HepG2 (cell line): ENCODE measurements around the gene EPHA10. TPM values are rescaled to one million over a fixed set of nuclear protein-coding genes. Genes with fewer than 3 reads are reported as not detected.
A peak's percentile ranks its signal among the peaks of the same experiment; 100 is the strongest.

Experiments used
- ARNT ChIP-seq: fragments of 450-650 bp; IDR thresholded peaks from 2 replicates; pipeline ENCODE4 v1.6.1; 2017
- EHMT2 ChIP-seq: fragments of 200-600 bp; sonication (generic); IDR thresholded peaks from 2 replicates; pipeline ENCODE4 v1.7.0; 2017; ENCODE audit warnings: antibody characterized with exemption, low read depth, low read length, borderline replicate concordance
- FOXO1 ChIP-seq: sonication (generic); formaldehyde crosslinking; IDR thresholded peaks from 2 replicates; pipeline ENCODE4 v1.4.0; 2020; ENCODE audit warnings: missing genetic modification reagents
- IKZF4 ChIP-seq: sonication (generic); formaldehyde crosslinking; IDR thresholded peaks from 2 replicates; pipeline ENCODE4 v1.5.1; 2020; ENCODE audit warnings: borderline replicate concordance, mild to moderate bottlenecking, low read depth, missing genetic modification reagents; ENCODE audit errors: not compliant biosample characterization
- MTF1 ChIP-seq: sonication (generic); formaldehyde crosslinking; IDR thresholded peaks from 2 replicates; pipeline ENCODE4 v1.5.0; 2020; ENCODE audit warnings: missing genetic modification reagents
- MYC ChIP-seq: sonication (generic); formaldehyde crosslinking; IDR thresholded peaks from 2 replicates; pipeline ENCODE4 v1.9.0; 2021; ENCODE audit warnings: missing genetic modification reagents, borderline replicate concordance
- NFATC3 ChIP-seq: sonication (generic); formaldehyde crosslinking; IDR thresholded peaks from 2 replicates; pipeline ENCODE4 v1.5.1; 2020; ENCODE audit warnings: mild to moderate bottlenecking, missing genetic modification reagents
- PAX8 ChIP-seq: sonication (generic); formaldehyde crosslinking; IDR thresholded peaks from 2 replicates; pipeline ENCODE4 v1.8.0; 2022; ENCODE audit warnings: mild to moderate bottlenecking, missing genetic modification reagents, borderline replicate concordance
- PHF20 ChIP-seq: sonication (generic); formaldehyde crosslinking; IDR thresholded peaks from 2 replicates; pipeline ENCODE4 v1.5.0; 2020; ENCODE audit warnings: mild to moderate bottlenecking, missing genetic modification reagents
- PPARG ChIP-seq: conservative IDR thresholded peaks from 2 replicates; pipeline ENCODE4 v1.6.1; 2016; ENCODE audit warnings: missing biosample characterization, missing genetic modification reagents
- RXRB ChIP-seq: IDR thresholded peaks from 2 replicates; pipeline ENCODE4 v1.6.1; 2016; ENCODE audit warnings: borderline replicate concordance, missing genetic modification reagents, missing compliant biosample characterization
- SETDB1 ChIP-seq: sonication (generic); formaldehyde crosslinking; IDR thresholded peaks from 2 replicates; pipeline ENCODE4 v1.5.1; 2020; ENCODE audit warnings: missing genetic modification reagents, mild to moderate bottlenecking, borderline replicate concordance
- SP2 ChIP-seq: sonication (generic); formaldehyde crosslinking; IDR thresholded peaks from 2 replicates; pipeline ENCODE4 v1.5.1; 2020; ENCODE audit warnings: mild to moderate bottlenecking, missing genetic modification reagents
- SPEN ChIP-seq: sonication (generic); formaldehyde crosslinking; IDR thresholded peaks from 2 replicates; pipeline ENCODE4 v1.5.1; 2020; ENCODE audit warnings: low read depth, mild to moderate bottlenecking, missing genetic modification reagents
- SRY ChIP-seq: sonication (generic); formaldehyde crosslinking; IDR thresholded peaks from 2 replicates; pipeline ENCODE4 v1.8.0; 2022; ENCODE audit warnings: mild to moderate bottlenecking, missing genetic modification reagents
- ZNF251 ChIP-seq: sonication (generic); formaldehyde crosslinking; IDR thresholded peaks from 2 replicates; pipeline ENCODE4 v1.9.0; 2021; ENCODE audit warnings: mild to moderate bottlenecking, missing genetic modification reagents
- ZNF33B ChIP-seq: sonication (generic); formaldehyde crosslinking; IDR thresholded peaks from 2 replicates; pipeline ENCODE4 v1.5.1; 2020; ENCODE audit warnings: mild to moderate bottlenecking, missing genetic modification reagents
- ZNF460 ChIP-seq: sonication (generic); formaldehyde crosslinking; IDR thresholded peaks from 2 replicates; pipeline ENCODE4 v1.5.1; 2020; ENCODE audit warnings: missing genetic modification reagents, mild to moderate bottlenecking, borderline replicate concordance
- ZNF501 ChIP-seq: sonication (generic); formaldehyde crosslinking; IDR thresholded peaks from 2 replicates; pipeline ENCODE4 v1.5.1; 2020; ENCODE audit warnings: mild to moderate bottlenecking, moderate library complexity, missing genetic modification reagents
- ZNF546 ChIP-seq: sonication (generic); formaldehyde crosslinking; conservative IDR thresholded peaks from 2 replicates; pipeline ENCODE4 v1.8.1; 2023; ENCODE audit warnings: mild to moderate bottlenecking, missing genetic modification reagents
- ZNF672 ChIP-seq: sonication (generic); formaldehyde crosslinking; IDR thresholded peaks from 2 replicates; pipeline ENCODE4 v1.8.1; 2022; ENCODE audit warnings: missing genetic modification reagents
- ZNF720 ChIP-seq: sonication (generic); formaldehyde crosslinking; IDR thresholded peaks from 2 replicates; pipeline ENCODE4 v1.4.0; 2020; ENCODE audit warnings: missing genetic modification reagents
- ZNF737 ChIP-seq: sonication (generic); formaldehyde crosslinking; IDR thresholded peaks from 2 replicates; pipeline ENCODE4 v1.5.0; 2020; ENCODE audit warnings: missing genetic modification reagents, mild to moderate bottlenecking, borderline replicate concordance
- ZNF839 ChIP-seq: sonication (generic); formaldehyde crosslinking; IDR thresholded peaks from 2 replicates; pipeline ENCODE4 v1.4.0; 2020; ENCODE audit warnings: missing genetic modification reagents, mild to moderate bottlenecking, borderline replicate concordance
- polyA plus RNA-seq, 8 experiments: library from polyadenylated mRNA; depleted of rRNA in 3 of 8; stranded (reverse) in 7 of 8; unstranded in 1 of 8; fragments of >200 nt; fragmentation: Illumina TruSeq in 4 of 8; extraction: Trizol in 4 of 8; gene quantifications; 2 replicates each; pipeline versions ENCODE4 v1.2.1 to v1.2.3, GENCODE V29; 2011 to 2016; ENCODE audit warnings: low read depth in 4 of 8, missing spikeins in 1 of 8, mixed read lengths in 1 of 8; ENCODE audit not compliant: insufficient read depth in 1 of 8
- total RNA-seq, 5 experiments: library from RNA; depleted of rRNA; stranded (reverse); fragments of >200 nt; fragmentation: Illumina TruSeq; extraction: Trizol; gene quantifications; 2 replicates each; pipeline ENCODE4 v1.2.3, GENCODE V29; 2016; ENCODE audit warnings: low read depth in 1 of 5
- TF ChIP-seq, protein P1 (sequence below): IDR thresholded peaks from 2 replicates; pipeline ENCODE4 v1.6.1; 2012; ENCODE audit warnings: low read length, improper control_type of control experiment
- TF ChIP-seq, protein P2 (sequence below): sonication (generic); formaldehyde crosslinking; IDR thresholded peaks from 2 replicates; pipeline ENCODE4 v1.4.0; 2020; ENCODE audit warnings: mild to moderate bottlenecking, missing genetic modification reagents
- TF ChIP-seq, protein P3 (sequence below): IDR thresholded peaks from 2 replicates; pipeline ENCODE4 v1.6.1; 2016; ENCODE audit warnings: low read depth, borderline replicate concordance

Gene EPHA10
- total and polyA plus RNA-seq, 2 of the 13 experiments (the other 11 are each of a cell fraction or from before 2014, with no cell fraction given): 0.11 to 0.58 TPM

DNA sequence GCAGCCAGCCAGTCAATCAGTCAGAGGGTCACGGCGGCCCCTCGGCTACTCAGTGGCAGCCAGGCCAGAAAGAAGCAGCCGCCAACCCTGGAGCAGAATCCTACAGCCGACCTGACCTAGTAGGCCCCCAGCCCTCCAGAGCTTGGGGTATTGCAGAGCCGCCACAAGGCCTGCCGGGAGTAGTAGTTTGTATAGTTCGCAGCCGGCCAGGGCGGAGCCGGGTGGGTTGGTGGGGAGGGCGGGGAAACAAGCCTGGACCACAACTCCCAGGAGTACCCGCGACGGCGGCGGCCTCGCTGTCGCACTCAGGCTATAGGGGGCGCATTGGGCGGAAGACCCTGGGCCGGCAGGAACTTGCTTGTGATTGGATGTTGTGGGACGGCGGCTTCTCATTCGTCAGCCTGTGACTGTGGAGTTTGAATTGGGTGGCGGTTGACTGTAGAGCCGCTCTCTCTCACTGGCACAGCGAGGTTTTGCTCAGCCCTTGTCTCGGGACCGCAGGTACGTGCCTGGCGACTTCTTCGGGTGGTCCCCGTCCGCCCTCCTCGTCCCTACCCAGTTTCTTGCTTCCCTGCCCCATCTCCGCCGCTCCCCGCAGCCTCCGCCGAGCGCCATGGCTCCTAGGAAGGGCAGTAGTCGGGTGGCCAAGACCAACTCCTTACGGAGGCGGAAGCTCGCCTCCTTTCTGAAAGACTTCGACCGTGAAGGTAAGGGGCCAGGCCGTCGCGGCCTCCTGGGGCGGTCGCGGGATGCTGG lies 72.7 kb downstream of the EPHA10 start, which contains the start of gene CDCA8 (continued):
- no peak for TF ChIP-seq PAX8
- no peak for TF ChIP-seq ARNT
- TF ChIP-seq ZNF546: no peak
- TF ChIP-seq IKZF4 (CRISPR knock-in tag): no peak
- TF ChIP-seq, protein P1, sequence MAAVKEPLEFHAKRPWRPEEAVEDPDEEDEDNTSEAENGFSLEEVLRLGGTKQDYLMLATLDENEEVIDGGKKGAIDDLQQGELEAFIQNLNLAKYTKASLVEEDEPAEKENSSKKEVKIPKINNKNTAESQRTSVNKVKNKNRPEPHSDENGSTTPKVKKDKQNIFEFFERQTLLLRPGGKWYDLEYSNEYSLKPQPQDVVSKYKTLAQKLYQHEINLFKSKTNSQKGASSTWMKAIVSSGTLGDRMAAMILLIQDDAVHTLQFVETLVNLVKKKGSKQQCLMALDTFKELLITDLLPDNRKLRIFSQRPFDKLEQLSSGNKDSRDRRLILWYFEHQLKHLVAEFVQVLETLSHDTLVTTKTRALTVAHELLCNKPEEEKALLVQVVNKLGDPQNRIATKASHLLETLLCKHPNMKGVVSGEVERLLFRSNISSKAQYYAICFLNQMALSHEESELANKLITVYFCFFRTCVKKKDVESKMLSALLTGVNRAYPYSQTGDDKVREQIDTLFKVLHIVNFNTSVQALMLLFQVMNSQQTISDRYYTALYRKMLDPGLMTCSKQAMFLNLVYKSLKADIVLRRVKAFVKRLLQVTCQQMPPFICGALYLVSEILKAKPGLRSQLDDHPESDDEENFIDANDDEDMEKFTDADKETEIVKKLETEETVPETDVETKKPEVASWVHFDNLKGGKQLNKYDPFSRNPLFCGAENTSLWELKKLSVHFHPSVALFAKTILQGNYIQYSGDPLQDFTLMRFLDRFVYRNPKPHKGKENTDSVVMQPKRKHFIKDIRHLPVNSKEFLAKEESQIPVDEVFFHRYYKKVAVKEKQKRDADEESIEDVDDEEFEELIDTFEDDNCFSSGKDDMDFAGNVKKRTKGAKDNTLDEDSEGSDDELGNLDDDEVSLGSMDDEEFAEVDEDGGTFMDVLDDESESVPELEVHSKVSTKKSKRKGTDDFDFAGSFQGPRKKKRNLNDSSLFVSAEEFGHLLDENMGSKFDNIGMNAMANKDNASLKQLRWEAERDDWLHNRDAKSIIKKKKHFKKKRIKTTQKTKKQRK: no peak
- no peak for TF ChIP-seq EHMT2
- no peak for TF ChIP-seq ZNF33B (CRISPR knock-in tag)
- TF ChIP-seq SPEN (CRISPR knock-in tag): no peak; the same call in 1 of the 2 replicates
- TF ChIP-seq NFATC3 (CRISPR knock-in tag): no peak
- TF ChIP-seq SRY (CRISPR knock-in tag): no peak; the same call in 1 of the 2 replicates
- no peak; the same call in 1 of the 2 replicates for TF ChIP-seq FOXO1 (CRISPR knock-in tag)
- no peak for TF ChIP-seq SETDB1
- TF ChIP-seq ZNF720: no peak
- no peak for TF ChIP-seq ZNF737
- no peak for TF ChIP-seq ZNF460 (CRISPR knock-in tag)
- peak; percentile 83 for TF ChIP-seq ZNF501 (CRISPR knock-in tag)
- no peak for TF ChIP-seq ZNF839
- TF ChIP-seq SP2 (CRISPR knock-in tag): peak; percentile 72
- TF ChIP-seq, protein P2, sequence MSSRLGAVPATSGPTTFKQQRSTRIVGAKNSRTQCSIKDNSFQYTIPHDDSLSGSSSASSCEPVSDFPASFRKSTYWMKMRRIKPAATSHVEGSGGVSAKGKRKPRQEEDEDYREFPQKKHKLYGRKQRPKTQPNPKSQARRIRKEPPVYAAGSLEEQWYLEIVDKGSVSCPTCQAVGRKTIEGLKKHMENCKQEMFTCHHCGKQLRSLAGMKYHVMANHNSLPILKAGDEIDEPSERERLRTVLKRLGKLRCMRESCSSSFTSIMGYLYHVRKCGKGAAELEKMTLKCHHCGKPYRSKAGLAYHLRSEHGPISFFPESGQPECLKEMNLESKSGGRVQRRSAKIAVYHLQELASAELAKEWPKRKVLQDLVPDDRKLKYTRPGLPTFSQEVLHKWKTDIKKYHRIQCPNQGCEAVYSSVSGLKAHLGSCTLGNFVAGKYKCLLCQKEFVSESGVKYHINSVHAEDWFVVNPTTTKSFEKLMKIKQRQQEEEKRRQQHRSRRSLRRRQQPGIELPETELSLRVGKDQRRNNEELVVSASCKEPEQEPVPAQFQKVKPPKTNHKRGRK (CRISPR knock-in tag): no peak
- no peak for TF ChIP-seq ZNF672 (CRISPR knock-in tag)
- TF ChIP-seq MYC: peak; percentile 81; the same call in 1 of the 2 replicates
- no peak for TF ChIP-seq PPARG (CRISPR knock-in tag)
- TF ChIP-seq MTF1: no peak
- TF ChIP-seq, protein P3, sequence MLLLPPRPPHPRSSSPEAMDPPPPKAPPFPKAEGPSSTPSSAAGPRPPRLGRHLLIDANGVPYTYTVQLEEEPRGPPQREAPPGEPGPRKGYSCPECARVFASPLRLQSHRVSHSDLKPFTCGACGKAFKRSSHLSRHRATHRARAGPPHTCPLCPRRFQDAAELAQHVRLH (CRISPR knock-in tag): no peak
- TF ChIP-seq RXRB (CRISPR knock-in tag): peak; percentile 37; the same call in 1 of the 2 replicates
- peak; percentile 82 for TF ChIP-seq PHF20
- no peak for TF ChIP-seq ZNF251 (CRISPR knock-in tag)
